LNCaP clone FGC (cell line): ENCODE results near the gene XYLT1.

Experiments
- DNase-seq: peaks from one replicate; pipeline ENCODE4 v3.0.0-alpha.2; 2011; ENCODE audit warnings: low read depth
- H3K4me3 ChIP-seq: 2 replicates; pipeline ENCODE4 v1.5.1; 2011; ENCODE audit warnings: mild to moderate bottlenecking, low read depth, low read length, control low read depth
- TF ChIP-seq, protein P1 (sequence below): IDR thresholded peaks from 2 replicates; pipeline ENCODE4 v1.5.1; 2012; ENCODE audit warnings: mild to moderate bottlenecking; ENCODE audit not compliant: control insufficient read depth, insufficient read depth; ENCODE audit errors: extremely low read depth

Gene XYLT1

DNA sequence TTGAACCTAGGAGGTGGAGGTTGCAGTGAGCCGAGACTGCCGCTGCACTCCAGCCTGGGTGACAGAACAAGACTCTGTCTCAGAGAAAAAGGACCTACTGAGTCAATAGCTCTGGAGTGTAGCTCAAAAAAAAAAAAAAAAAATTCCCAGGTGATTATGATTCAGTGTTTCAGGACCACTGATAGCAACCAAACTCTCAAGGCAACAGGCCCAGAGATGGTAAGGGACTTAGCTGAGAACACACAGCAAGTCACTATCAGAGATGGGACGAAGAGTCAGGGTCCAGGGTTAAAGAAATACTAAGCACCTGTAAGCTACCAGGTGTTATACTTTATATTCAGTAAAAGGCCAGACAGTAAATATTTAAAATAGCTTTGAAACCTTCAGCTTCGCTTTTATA is 335.3 kb downstream of the XYLT1 start:
- H3K4me3 ChIP-seq = no peak overlapping the region
- no peak for DNase-seq
- TF ChIP-seq, protein P1, sequence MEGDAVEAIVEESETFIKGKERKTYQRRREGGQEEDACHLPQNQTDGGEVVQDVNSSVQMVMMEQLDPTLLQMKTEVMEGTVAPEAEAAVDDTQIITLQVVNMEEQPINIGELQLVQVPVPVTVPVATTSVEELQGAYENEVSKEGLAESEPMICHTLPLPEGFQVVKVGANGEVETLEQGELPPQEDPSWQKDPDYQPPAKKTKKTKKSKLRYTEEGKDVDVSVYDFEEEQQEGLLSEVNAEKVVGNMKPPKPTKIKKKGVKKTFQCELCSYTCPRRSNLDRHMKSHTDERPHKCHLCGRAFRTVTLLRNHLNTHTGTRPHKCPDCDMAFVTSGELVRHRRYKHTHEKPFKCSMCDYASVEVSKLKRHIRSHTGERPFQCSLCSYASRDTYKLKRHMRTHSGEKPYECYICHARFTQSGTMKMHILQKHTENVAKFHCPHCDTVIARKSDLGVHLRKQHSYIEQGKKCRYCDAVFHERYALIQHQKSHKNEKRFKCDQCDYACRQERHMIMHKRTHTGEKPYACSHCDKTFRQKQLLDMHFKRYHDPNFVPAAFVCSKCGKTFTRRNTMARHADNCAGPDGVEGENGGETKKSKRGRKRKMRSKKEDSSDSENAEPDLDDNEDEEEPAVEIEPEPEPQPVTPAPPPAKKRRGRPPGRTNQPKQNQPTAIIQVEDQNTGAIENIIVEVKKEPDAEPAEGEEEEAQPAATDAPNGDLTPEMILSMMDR = no peak

DNA sequence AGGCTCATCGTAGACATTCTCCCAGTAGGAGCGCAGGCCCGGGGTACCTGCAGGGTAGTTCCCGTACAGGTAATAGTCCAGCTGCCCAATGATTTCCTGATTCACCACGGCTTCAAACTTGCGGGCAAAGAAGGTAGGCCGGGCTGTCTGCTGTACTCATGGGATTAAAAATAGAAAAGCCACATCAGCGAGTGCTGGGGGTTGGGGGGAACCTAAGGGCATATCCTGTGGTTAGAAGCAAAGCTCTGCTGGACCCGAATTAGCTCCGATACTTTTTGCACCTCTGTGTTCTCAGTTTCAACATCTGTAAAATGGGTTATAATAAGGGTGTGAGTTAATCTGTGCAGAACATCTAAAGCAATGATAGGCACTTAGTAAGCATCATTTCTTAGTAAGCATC is 336.2 kb downstream of the XYLT1 start:
- H3K4me3 ChIP-seq = no peak overlapping the region
- TF ChIP-seq, protein P1 = no peak
- no peak for DNase-seq

DNA sequence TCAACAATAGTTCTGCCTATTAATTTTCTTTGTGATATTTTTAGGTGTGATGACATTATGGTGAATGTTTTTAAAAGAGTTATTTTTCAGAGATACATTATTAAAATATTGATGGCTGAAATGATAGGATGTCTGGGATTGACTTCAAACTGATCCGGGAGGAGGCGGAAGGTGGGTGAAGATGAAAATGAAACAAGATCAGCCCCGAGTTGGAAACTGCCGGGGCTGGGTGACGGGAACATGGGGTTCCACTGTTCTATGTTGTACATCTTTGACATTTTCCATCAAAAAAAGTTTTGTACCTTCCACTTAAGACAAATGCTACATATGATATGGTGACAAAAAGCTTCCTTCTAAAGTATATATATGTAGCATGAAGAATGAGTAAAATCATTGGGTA is 336.9 kb downstream of the XYLT1 start:
- no peak overlapping the region for H3K4me3 ChIP-seq
- no peak for DNase-seq
- TF ChIP-seq, protein P1 = no peak

DNA sequence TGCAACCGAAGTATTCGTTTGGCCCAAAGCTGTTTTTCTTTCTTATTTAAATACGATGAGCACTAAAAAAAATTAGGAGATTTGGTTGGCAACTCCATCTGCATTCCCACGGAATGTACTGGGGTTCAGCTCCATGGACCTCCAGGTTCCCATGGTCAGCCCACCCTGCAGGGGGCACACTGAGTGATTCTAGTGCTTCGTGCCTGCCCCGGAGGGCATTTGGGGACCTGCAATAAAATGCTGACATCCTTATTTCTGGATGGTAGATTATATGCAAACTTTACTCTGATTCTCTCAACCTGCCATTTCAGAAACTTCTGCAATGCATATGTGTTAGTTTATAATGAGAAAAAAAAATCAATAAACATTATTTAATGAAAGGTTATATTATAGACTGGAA is 339.4 kb downstream of the XYLT1 start:
- TF ChIP-seq, protein P1 = no peak
- H3K4me3 ChIP-seq = no peak overlapping the region
- no peak for DNase-seq

DNA sequence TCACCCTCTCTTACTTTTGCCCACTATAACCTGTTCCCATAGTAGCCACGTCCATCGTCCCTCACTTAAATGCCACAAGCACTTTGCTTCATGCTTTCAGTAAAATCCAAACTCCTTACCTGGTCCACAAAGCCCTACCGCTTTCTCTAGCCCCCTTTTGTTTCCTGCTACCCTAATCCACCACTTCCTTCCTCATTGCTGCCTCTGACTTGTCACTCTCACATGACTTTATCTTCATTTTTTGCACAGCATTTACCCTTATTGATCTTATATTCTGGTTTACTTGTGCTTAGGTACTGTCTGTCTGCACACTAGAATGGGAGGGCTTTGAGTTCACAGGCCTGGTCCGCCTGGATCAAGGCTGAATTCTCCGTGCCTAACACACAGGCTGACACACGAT is 340.0 kb downstream of the XYLT1 start:
- TF ChIP-seq, protein P1 = no peak
- DNase-seq = no peak
- no peak overlapping the region for H3K4me3 ChIP-seq

DNA sequence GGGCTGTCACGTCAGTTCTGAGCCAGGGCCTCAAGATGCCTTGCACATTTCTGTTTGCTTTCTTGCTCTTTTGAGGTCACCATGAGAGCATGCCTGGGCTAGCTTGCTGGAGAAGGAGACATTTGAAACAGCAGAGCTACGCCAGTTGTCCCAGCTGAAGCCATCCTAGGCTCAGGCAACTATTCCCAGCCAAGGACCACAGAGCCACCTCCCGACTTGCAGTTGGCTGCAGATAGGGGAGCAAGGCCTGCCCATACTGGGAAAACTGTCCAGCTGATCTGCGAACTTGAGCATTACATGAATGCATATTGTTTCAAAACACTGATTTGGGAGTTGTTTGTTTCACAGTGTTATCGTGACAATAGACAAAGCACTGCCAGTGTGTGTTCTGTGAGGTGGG is 340.8 kb downstream of the XYLT1 start:
- H3K4me3 ChIP-seq = no peak overlapping the region
- no peak for DNase-seq
- TF ChIP-seq, protein P1 = no peak

DNA sequence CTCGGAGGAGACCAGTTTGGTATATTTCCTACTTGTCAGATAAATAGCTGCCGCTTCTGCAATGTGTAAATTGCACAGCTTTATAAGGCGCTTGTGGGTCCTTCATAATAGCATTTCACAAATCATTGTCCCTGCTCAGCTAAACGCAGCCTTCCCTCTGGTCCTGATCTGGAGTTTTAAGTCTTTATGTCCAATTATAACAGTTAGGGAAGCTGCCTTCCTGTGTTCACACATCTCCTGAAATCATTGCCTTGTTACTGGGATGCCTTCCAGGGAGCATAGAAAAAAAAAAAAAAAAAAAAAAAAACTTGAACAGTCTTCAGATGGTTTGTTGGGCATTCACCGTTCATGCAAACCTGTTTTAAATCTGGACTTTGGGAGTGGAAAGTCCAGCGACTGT is 342.0 kb downstream of the XYLT1 start:
- DNase-seq = no peak
- TF ChIP-seq, protein P1 = no peak
- H3K4me3 ChIP-seq = no peak overlapping the region
